ENCODE measurements around the gene ZNF831.

The ZNF831 gene

DNA sequence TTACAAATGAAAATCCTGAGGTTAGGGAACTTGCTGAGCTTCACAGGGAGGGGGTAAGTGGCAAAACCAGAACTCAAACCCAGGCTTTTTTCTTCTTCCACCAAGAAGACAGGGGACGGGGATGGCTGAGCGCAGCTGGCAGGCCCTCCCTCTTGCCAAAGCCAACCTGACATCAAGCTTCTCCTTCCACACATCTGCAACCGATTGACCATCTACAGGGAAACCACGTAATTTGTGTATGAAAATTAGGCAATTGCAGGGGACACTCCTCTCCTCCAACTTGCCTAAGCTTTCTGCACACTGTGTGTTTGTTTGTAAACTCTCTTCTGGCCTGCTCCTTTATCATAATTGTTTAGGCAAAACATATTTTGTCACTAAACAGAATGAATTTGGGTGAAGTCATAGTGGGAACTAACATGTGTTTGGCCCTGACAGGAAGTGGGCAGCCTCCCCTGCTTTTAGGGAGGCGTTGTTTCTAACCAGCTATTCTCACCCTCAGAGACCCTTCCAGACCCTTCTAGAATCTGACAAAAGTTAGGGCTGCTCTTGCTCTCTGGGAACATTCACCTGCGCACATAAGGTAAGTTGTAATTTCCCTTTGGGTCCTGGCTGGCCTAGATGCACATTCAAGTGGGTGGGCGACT lies 18.9 kb downstream of the ZNF831 start:
- DNase-seq: peak in 1 of 2 donors; percentile 14

DNA sequence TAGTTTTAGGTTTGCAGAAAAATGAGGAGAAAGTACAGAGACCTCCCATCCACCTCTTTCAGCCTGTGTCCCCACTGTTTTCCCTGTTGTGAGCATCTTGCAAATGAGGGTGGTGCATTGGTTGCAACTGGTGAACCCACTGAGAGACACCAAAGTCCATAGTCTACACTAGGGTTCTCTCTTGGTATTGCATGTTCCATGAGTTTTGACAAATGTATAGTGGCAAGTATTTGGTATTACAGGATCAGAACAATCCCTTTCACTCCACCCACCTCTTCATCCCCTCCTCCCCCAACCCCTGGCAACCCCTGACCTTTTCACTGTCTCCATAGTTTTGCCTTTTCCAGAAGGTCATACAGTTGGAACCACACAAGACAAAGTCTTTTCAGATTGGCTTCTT lies 20.1 kb downstream of the ZNF831 start:
- no peak for DNase-seq

- DNase-seq: peak; percentile 17 to 29
Measured at GRCh38 chr20:59184880-59185447, 21.3 kb downstream of the ZNF831 start.

- peak in 1 of 2 donors; percentile 9 for DNase-seq
Measured at GRCh38 chr20:59185809-59186208, 22.2 kb downstream of the ZNF831 start.

DNA sequence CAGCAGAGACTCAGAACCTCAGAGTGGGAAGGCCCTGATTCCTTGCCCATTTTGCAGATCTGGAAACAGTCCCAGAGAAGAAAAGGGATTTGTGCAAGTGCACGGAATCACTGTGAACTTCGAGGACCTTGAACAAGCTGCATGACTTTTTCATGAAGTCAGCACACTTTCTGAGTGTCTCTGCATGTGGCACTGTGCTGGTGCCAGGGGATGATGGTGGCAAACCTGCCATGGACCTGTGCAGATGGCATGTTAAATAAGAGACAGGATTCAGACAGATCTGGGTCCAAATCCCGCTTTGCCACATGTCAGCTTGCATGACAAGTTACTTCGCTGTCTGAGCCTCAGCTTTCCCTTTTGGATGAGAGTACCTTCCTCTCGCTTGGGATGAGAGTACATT lies 26.8 kb downstream of the ZNF831 start:
- DNase-seq: peak in 1 of 2 donors; percentile 14

DNA sequence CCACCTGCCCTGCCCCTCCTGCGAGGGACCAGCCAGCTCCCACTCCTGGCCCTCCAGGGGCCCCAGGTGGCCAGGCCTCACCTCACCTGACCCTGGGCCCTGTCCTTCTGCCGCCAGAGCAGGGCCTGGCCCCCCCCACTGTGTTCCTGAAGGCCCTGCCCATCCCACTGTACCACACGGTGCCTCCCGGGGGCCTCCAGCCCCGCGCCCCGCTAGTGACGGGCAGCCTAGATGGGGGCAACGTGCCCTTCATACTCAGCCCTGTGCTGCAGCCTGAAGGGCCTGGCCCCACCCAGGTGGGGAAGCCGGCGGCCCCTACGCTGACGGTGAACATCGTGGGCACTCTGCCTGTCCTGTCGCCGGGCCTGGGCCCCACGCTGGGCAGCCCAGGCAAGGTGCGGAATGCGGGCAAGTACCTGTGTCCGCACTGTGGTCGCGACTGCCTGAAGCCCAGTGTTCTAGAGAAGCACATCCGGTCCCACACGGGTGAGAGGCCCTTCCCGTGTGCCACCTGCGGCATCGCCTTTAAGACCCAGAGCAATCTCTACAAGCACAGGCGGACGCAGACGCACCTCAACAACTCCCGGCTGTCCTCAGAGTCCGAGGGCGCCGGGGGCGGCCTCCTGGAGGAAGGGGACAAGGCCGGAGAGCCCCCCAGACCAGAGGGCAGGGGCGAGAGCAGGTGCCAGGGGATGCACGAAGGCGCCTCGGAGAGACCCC lies 27.6 kb downstream of the ZNF831 start:
- peak in 1 of 2 donors; percentile 8 for DNase-seq

DNA sequence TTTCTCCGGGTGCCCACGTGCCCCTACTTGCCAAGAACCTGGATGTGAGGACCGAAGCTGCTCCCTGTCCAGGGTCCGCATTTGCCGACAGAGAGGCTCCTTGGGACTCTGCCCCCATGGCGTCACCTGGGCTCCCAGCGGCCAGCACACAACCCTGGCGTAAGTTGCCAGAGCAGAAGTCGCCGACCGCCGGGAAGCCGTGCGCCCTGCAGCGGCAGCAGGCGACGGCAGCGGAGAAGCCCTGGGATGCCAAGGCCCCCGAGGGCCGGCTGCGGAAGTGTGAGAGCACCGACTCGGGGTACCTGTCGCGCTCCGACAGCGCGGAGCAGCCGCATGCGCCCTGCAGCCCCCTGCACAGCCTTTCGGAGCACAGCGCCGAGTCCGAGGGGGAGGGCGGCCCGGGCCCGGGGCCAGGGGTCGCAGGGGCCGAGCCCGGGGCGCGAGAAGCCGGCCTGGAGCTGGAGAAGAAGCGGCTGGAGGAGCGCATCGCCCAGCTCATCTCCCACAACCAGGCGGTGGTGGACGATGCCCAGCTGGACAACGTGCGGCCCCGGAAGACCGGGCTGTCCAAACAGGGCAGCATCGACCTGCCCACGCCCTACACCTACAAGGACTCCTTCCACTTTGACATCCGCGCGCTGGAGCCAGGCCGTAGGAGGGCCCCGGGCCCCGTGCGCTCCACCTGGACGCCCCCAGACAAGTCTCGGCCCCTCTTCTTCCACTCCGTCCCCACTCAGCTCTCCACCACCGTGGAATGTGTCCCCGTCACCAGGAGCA lies 28.3 kb downstream of the ZNF831 start:
- DNase-seq: peak in 1 of 2 donors; percentile 13

DNA sequence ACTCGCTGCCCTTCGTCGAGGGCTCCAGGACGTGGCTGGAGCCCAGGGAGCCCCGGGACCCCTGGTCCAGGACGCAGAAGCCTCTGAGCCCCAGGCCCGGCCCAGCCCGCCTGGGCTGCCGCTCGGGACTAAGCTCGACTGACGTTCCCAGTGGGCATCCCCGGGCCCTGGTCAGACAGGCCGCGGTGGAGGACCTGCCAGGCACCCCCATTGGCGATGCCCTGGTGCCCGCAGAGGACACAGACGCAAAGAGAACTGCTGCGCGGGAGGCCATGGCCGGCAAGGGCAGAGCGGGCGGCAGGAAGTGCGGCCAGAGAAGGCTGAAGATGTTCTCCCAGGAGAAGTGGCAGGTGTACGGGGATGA lies 28.9 kb downstream of the ZNF831 start:
- no peak for DNase-seq

DNA sequence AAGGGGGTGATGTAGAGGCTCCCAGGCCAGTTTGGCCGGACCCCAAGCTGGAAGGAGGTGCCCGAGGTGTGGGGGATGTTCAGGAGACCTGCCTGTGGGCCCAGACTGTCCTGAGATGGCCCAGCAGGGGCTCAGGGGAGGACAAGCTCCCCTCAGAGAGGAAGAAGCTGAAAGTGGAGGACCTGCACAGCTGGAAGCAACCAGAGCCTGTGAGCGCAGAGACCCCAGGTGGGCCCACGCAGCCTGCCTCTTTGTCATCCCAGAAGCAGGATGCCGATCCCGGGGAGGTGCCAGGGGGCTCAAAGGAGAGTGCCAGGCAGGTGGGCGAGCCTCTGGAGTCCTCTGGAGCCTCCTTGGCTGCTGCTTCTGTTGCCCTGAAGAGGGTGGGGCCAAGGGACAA lies 29.7 kb downstream of the ZNF831 start:
- DNase-seq: peak in 1 of 2 donors; percentile 11

- peak in 1 of 2 donors; percentile 11 for DNase-seq
Measured at GRCh38 chr20:59194023-59194935, 30.7 kb downstream of the ZNF831 start.

DNA sequence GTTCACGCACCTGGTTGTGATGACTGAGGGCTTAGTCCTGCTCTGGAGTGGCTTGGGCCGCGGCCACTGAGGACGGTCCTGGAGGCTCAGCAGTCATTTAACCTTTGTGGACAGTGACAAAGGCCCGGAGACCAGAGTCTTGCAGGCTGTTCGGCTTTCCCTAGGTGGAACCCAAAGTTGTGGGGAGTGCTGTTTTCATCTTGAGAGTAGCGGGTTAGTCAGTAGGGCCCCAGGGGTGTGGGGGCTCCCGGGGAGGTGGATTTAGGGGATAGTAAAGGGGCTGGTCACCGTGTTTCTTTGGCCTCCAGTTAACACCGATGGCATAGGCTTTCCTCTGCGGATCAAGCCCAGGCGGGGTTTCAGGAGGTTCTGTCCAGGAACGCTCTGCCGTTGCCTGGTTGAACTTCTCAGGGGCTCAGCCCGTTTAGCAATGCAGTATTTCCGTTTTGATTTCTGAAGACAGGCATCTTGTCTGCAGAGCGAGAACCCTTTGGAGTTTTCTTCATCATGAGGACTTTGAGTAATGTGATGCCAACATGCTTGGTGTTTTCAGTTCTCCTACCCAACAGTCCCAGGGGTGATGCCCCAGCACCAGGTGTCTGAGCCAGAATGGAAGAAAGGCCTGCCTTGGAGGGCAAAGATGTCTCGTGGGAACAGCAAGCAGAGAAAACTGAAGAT lies 31.8 kb downstream of the ZNF831 start:
- peak in 1 of 2 donors; percentile 8 for DNase-seq

DNA sequence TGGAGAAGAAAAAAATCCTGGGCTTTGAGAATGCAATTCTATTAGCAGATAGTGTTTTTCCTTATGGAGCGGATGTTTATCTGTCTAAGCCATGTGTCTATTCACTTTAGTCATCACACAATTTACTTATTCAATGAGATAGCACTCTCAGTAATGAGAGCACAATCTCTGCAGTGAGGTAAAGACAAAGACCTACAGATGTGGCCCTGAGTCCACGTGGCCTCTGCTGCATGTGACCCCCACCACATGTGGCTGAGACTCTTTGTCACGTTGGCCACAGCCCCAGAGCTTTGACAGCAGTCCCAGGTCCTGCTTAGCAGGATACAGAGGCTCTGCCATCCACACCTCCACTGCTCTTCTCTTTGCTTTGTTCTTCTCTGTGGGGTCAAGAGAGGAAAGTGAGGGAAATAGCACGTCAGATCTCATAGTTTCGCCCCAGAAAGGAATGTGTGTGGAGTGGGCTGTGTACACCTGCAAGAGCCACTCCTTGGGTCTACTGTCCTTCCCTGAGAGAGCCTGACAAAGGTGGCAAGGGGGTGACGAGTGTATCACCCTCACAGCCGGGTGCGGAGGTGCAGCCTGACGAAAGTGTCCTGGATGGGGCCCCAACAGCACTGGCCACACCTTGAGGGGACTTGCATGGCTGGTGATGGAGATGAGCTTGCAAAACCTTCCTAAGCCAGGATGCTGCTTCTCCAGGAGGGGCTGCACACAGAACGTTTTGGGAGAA lies 40.7 kb downstream of the ZNF831 start:
- peak in 1 of 2 donors; percentile 14 for DNase-seq

- DNase-seq: no peak
Measured at GRCh38 chr20:59205044-59205443, 41.4 kb downstream of the ZNF831 start.

GRCh38 chr20:59207235-59207634 lies 43.6 kb downstream of the ZNF831 start:
- no peak for DNase-seq

DNA sequence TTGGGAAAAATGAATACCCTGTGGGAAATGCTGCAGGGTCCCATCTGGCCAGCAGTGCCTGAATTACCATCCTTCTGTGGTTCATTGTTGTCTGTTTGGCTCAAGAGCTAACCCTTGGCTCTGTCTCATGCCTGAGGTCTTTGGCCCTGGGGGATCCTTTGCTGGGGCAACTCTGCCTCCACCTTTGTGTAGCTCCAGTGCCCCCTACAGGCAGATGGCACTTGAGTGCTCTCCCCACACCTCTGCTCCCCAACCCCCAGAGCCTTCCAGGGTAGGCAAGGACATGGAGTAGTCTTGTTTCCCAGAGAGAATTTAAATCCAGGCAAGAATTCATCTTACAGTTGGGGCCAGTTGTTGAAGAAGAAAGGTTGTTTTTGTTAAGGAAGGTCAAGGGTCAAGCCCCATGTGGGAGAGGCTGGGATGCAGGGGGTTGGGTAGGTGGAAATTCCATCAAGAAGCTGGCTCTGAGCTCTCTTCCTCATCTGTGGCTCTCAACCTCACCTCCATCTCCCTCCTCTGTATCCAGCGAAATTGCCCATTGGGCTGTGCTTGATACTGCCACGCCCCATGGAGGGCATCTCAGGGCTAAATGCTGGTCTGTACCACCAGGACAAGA lies 44.2 kb downstream of the ZNF831 start:
- DNase-seq: peak; percentile 83 to 89

GRCh38 chr20:59210186-59210585 lies 46.6 kb downstream of the ZNF831 start:
- DNase-seq: no peak

- DNase-seq: no peak
Measured at GRCh38 chr20:59211208-59211765, 47.7 kb downstream of the ZNF831 start.

- no peak for DNase-seq
Measured at GRCh38 chr20:59214073-59214472, 50.5 kb downstream of the ZNF831 start.

GRCh38 chr20:59214606-59215547 lies 51.3 kb downstream of the ZNF831 start:
- DNase-seq: no peak
